ENCODE data around the gene RBMS2. TPM values are rescaled to one million over a fixed set of nuclear protein-coding genes. Genes with fewer than 3 reads are reported as not detected.

The RBMS2 gene
- total and polyA plus RNA-seq, 9 of the 15 experiments (the other 6 are each of a cell fraction or from before 2014, with no cell fraction given): 0.08 to 10.5 (median 0.31) TPM

DNA sequence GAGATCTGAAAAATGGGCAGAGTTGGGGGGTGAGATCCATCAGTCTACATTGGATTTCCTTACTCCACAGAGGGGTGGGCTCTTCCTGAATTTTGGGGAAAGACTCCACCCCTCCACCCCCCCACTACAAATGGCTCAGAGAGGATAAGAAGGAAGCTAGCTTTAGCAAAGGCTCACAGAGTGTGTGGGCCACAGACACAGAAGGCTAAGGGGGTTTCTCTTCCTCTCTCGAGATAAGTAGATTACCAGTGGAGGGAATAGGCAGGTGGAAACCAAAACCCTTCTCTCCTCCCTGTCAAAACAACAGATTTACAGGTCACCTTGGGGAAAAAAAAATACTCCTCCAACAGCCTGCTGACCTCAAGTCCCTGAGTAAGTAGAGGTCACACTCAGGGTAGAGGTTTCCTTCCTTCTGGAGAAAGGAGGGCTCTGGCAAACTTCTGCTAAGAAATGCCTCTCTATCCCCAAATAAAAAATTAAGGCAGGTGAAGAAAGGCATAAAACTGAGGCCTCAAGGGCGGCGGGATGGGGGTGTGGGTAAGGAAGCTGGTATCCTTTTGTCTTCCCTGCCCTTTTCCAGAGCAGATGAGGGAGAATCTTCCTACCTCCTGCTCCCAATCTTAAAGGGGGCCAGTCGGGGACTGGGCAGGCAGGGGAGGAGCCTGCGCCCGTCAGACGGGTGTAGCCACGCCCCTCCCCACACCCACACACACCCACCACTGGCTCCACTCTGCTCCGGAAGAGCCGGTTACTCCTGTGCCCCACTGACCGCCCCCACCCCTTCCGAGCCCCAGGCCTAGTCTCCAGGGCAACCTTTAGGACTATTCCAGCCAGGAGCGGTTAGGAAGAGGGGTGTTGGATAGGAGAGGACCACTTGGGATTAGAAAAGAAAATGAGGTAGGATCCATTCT is 110.4 kb downstream of the RBMS2 start (continued):
- TF ChIP-seq, protein P1, sequence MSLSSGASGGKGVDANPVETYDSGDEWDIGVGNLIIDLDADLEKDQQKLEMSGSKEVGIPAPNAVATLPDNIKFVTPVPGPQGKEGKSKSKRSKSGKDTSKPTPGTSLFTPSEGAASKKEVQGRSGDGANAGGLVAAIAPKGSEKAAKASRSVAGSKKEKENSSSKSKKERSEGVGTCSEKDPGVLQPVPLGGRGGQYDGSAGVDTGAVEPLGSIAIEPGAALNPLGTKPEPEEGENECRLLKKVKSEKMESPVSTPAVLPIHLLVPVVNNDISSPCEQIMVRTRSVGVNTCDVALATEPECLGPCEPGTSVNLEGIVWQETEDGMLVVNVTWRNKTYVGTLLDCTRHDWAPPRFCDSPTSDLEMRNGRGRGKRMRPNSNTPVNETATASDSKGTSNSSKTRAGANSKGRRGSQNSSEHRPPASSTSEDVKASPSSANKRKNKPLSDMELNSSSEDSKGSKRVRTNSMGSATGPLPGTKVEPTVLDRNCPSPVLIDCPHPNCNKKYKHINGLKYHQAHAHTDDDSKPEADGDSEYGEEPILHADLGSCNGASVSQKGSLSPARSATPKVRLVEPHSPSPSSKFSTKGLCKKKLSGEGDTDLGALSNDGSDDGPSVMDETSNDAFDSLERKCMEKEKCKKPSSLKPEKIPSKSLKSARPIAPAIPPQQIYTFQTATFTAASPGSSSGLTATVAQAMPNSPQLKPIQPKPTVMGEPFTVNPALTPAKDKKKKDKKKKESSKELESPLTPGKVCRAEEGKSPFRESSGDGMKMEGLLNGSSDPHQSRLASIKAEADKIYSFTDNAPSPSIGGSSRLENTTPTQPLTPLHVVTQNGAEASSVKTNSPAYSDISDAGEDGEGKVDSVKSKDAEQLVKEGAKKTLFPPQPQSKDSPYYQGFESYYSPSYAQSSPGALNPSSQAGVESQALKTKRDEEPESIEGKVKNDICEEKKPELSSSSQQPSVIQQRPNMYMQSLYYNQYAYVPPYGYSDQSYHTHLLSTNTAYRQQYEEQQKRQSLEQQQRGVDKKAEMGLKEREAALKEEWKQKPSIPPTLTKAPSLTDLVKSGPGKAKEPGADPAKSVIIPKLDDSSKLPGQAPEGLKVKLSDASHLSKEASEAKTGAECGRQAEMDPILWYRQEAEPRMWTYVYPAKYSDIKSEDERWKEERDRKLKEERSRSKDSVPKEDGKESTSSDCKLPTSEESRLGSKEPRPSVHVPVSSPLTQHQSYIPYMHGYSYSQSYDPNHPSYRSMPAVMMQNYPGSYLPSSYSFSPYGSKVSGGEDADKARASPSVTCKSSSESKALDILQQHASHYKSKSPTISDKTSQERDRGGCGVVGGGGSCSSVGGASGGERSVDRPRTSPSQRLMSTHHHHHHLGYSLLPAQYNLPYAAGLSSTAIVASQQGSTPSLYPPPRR (CRISPR knock-in tag; IDR thresholded peaks at IDR 0.05; ENCODE audit: borderline replicate concordance): no peak
- TF ChIP-seq ZNF79 (CRISPR knock-in tag; IDR thresholded peaks at IDR 0.05; ENCODE audit: low read depth) (no peak), EGR1 (conservative IDR thresholded peaks at IDR 0.05) (peak; percentile 96), HSF4 (CRISPR knock-in tag; IDR thresholded peaks at IDR 0.05; ENCODE audit: borderline replicate concordance) (no peak), ZNF384 (IDR thresholded peaks at IDR 0.05; ENCODE audit: low read depth, low read length) (0 out of 2 replicates have a peak, but pooled peaks have one; percentile 18), ESRRA (IDR thresholded peaks at IDR 0.05; ENCODE audit: borderline replicate concordance, low read depth) (peak; percentile 83), KAT7 (CRISPR knock-in tag; IDR thresholded peaks at IDR 0.05; ENCODE audit: borderline replicate concordance) (peak; percentile 62; the same call in 1 of the 2 replicates), ZNF436 (CRISPR knock-in tag; IDR thresholded peaks at IDR 0.05) (no peak), ZNF274 (IDR thresholded peaks at IDR 0.05; ENCODE audit: borderline replicate concordance, low read depth, low read length) (no peak), CBFB (CRISPR knock-in tag; IDR thresholded peaks at IDR 0.05) (no peak), BDP1 (IDR thresholded peaks at IDR 0.05; ENCODE audit: insufficient read depth, insufficient read length) (no peak), TGIF2 (CRISPR knock-in tag; IDR thresholded peaks at IDR 0.05) (peak; percentile 52; the same call in 1 of the 2 replicates), NRF1 (conservative IDR thresholded peaks at IDR 0.05 in 1 of 2, IDR thresholded peaks at IDR 0.05 in 1 of 2) (peak; percentile 75 to 79)
- TF ChIP-seq, protein P2, sequence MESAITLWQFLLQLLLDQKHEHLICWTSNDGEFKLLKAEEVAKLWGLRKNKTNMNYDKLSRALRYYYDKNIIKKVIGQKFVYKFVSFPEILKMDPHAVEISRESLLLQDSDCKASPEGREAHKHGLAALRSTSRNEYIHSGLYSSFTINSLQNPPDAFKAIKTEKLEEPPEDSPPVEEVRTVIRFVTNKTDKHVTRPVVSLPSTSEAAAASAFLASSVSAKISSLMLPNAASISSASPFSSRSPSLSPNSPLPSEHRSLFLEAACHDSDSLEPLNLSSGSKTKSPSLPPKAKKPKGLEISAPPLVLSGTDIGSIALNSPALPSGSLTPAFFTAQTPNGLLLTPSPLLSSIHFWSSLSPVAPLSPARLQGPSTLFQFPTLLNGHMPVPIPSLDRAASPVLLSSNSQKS (CRISPR knock-in tag; IDR thresholded peaks at IDR 0.05): no peak
- TF ChIP-seq, protein P3, sequence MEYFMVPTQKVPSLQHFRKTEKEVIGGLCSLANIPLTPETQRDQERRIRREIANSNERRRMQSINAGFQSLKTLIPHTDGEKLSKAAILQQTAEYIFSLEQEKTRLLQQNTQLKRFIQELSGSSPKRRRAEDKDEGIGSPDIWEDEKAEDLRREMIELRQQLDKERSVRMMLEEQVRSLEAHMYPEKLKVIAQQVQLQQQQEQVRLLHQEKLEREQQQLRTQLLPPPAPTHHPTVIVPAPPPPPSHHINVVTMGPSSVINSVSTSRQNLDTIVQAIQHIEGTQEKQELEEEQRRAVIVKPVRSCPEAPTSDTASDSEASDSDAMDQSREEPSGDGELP (CRISPR knock-in tag; IDR thresholded peaks at IDR 0.05; ENCODE audit: borderline replicate concordance): peak; percentile 31
- TF ChIP-seq, protein P4, sequence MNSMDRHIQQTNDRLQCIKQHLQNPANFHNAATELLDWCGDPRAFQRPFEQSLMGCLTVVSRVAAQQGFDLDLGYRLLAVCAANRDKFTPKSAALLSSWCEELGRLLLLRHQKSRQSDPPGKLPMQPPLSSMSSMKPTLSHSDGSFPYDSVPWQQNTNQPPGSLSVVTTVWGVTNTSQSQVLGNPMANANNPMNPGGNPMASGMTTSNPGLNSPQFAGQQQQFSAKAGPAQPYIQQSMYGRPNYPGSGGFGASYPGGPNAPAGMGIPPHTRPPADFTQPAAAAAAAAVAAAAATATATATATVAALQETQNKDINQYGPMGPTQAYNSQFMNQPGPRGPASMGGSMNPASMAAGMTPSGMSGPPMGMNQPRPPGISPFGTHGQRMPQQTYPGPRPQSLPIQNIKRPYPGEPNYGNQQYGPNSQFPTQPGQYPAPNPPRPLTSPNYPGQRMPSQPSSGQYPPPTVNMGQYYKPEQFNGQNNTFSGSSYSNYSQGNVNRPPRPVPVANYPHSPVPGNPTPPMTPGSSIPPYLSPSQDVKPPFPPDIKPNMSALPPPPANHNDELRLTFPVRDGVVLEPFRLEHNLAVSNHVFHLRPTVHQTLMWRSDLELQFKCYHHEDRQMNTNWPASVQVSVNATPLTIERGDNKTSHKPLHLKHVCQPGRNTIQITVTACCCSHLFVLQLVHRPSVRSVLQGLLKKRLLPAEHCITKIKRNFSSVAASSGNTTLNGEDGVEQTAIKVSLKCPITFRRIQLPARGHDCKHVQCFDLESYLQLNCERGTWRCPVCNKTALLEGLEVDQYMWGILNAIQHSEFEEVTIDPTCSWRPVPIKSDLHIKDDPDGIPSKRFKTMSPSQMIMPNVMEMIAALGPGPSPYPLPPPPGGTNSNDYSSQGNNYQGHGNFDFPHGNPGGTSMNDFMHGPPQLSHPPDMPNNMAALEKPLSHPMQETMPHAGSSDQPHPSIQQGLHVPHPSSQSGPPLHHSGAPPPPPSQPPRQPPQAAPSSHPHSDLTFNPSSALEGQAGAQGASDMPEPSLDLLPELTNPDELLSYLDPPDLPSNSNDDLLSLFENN (IDR thresholded peaks at IDR 0.05; ENCODE audit: low read depth in 2 of 2, low read length in 2 of 2): no peak

All from K562 (cell line).